OCI-LY7 (cell line): Measurements from ENCODE around the gene TAPBP. TPM values are rescaled to one million over a fixed set of nuclear protein-coding genes. Genes with fewer than 3 reads are reported as not detected.
A peak's percentile ranks its signal among the peaks of the same experiment; 100 is the strongest.
"Not testable (repeated sequence)": the region's sequence is repeated elsewhere in the genome, so short reads cannot be mapped to it uniquely, and the experiment has no call there.

Source experiments
- Bru-seq: library from RNA; stranded (reverse); fragments of 400-500 nt; gene quantifications from one replicate; lab custom pipeline; 2021; lab: Mats Ljungman, UMichigan
- BruChase-seq, 2 experiments: library from RNA; stranded (reverse); fragments of 400-500 nt; gene quantifications; one replicate each; lab custom pipeline; 2021; lab: Mats Ljungman, UMichigan
- BruUV-seq: library from RNA; stranded (reverse); fragments of 400-500 nt; replicated peaks from 2 replicates; lab custom pipeline; 2021; lab: Mats Ljungman, UMichigan
- CTCF ChIA-PET: fragments of 300-600 bp; sonication (Branson Sonifier 250); formaldehyde crosslinking; loops from one replicate; lab custom pipeline; 2022; ENCODE audit warnings: antibody characterized with exemption; ENCODE audit not compliant: unreplicated experiment; lab: Charles Lee
- POLR2A ChIA-PET: fragments of 300-600 bp; sonication (Branson Sonifier 250); formaldehyde crosslinking; loops from one replicate; lab custom pipeline; 2022; ENCODE audit warnings: antibody characterized with exemption; lab: Charles Lee
- DNase-seq: peaks from one replicate; pipeline ENCODE4 v3.0.0-alpha.2; 2015; ENCODE audit warnings: low spot score
- H2AFZ ChIP-seq: fragments of 200-600 bp; sonication (generic), shearing (Covaris generic); 2 replicates; pipeline ENCODE4 v1.6.1; 2014; ENCODE audit warnings: mild to moderate bottlenecking, antibody characterized with exemption, low read length, moderate library complexity
- H3K27ac ChIP-seq: fragments of 200-600 bp; sonication (generic); 2 replicates; pipeline ENCODE4 v1.5.1; 2014; ENCODE audit warnings: mixed run types, low read depth, mild to moderate bottlenecking, moderate library complexity, low read length, inconsistent platforms; ENCODE audit not compliant: poor library complexity, severe bottlenecking
- H3K36me3 ChIP-seq: fragments of 200-600 bp; sonication (generic); 2 replicates; pipeline ENCODE4 v1.6.1; 2014; ENCODE audit warnings: mild to moderate bottlenecking, antibody characterized with exemption, low read length, moderate library complexity, mixed read lengths; ENCODE audit not compliant: insufficient read depth
- H3K4me1 ChIP-seq: fragments of 200-600 bp; sonication (generic); 2 replicates; pipeline ENCODE4 v1.5.1; 2014; ENCODE audit warnings: mild to moderate bottlenecking, low read length; ENCODE audit not compliant: insufficient read depth, poor library complexity, severe bottlenecking
- H3K4me2 ChIP-seq: fragments of 200-600 bp; sonication (generic); 2 replicates; pipeline ENCODE4 v1.6.1; 2014; ENCODE audit warnings: mild to moderate bottlenecking, low read length
- H3K4me3 ChIP-seq: fragments of 200-600 bp; sonication (generic); 2 replicates; pipeline ENCODE4 v1.5.1; 2014; ENCODE audit warnings: mild to moderate bottlenecking, low read depth, low read length; ENCODE audit not compliant: poor library complexity, severe bottlenecking
- H3K79me2 ChIP-seq: fragments of 200-600 bp; sonication (generic); 2 replicates; pipeline ENCODE4 v1.6.1; 2016; ENCODE audit warnings: low read depth, mild to moderate bottlenecking, low read length, moderate library complexity, mixed read lengths; ENCODE audit not compliant: insufficient read depth
- H3K9me2 ChIP-seq: fragments of 200-600 bp; sonication (generic); 2 replicates; pipeline ENCODE4 v1.6.1; 2016; ENCODE audit warnings: mild to moderate bottlenecking, low read length, mixed read lengths; ENCODE audit not compliant: insufficient read depth
- H3K9me3 ChIP-seq: fragments of 200-600 bp; sonication (generic); 2 replicates; pipeline ENCODE4 v1.6.1; 2014; ENCODE audit warnings: mild to moderate bottlenecking, mixed run types, low read length, mixed read lengths
- H4K20me1 ChIP-seq: fragments of 200-600 bp; sonication (generic); 2 replicates; pipeline ENCODE4 v1.6.1; 2014; ENCODE audit warnings: mild to moderate bottlenecking, antibody characterized with exemption, low read length, moderate library complexity, mixed read lengths; ENCODE audit not compliant: insufficient read depth
- EZH2phosphoT487 ChIP-seq: fragments of 200-600 bp; sonication (generic); IDR thresholded peaks from 2 replicates; pipeline ENCODE4 v1.6.1; 2018; ENCODE audit warnings: low read depth, borderline replicate concordance, mild to moderate bottlenecking, mixed run types, antibody characterized with exemption, low read length, moderate library complexity, mixed read lengths
- intact Hi-C: fragments of 100-400 bp; cut with micrococcal nuclease; formaldehyde crosslinking; loops from one replicate; pipeline ENCODE4 v1.10.0; 2022; ENCODE audit not compliant: unreplicated experiment
- long read RNA-seq: library from polyadenylated mRNA; stranded (forward); transcript quantifications from one replicate; pipeline ENCODE4 v2.0.0, GENCODE V29; 2022
- total RNA-seq, 2 experiments: library from RNA; depleted of rRNA in 1 of 2; stranded (reverse); fragments of >200 nt in 1 of 2; shearing (Covaris generic) in 1 of 2; gene quantifications; 2 replicates each; pipeline ENCODE4 v1.2.3, GENCODE V29; 2014 to 2022
- TF ChIP-seq, protein P1 (sequence below): fragments of 200-600 bp; sonication (generic); conservative IDR thresholded peaks from 2 replicates; pipeline ENCODE4 v1.5.1; 2014; ENCODE audit warnings: mild to moderate bottlenecking, antibody characterized with exemption, low read length, moderate library complexity, mixed read lengths

Gene TAPBP
- total RNA-seq (2014; rRNA removed; shearing (Covaris generic)) (73.6 and 106 TPM in 2 replicates), total RNA-seq (2022) (148 and 150 TPM in 2 replicates), Bru-seq, nascent RNA (percentile 88 among the genes with signal in this experiment), BruChase-seq, experiment 1, labeled RNA remaining after a 6-hour chase (percentile 98 among the genes with signal in this experiment), BruChase-seq, experiment 2, labeled RNA remaining after a 2-hour chase (percentile 95 among the genes with signal in this experiment)
- long read RNA-seq, transcript TAPBP-234 (8 exons, 3,759 nt), result major isoform, 510 of 631 reads
- long read RNA-seq, transcript TAPBP-241 (7 exons, 1,299 nt), result minor isoform, 7 of 631 reads
- long read RNA-seq, partial matches to known transcripts, result 95 of 631 reads
- long read RNA-seq, other reads (novel, unspliced or antisense), result 17 of 631 reads

DNA sequence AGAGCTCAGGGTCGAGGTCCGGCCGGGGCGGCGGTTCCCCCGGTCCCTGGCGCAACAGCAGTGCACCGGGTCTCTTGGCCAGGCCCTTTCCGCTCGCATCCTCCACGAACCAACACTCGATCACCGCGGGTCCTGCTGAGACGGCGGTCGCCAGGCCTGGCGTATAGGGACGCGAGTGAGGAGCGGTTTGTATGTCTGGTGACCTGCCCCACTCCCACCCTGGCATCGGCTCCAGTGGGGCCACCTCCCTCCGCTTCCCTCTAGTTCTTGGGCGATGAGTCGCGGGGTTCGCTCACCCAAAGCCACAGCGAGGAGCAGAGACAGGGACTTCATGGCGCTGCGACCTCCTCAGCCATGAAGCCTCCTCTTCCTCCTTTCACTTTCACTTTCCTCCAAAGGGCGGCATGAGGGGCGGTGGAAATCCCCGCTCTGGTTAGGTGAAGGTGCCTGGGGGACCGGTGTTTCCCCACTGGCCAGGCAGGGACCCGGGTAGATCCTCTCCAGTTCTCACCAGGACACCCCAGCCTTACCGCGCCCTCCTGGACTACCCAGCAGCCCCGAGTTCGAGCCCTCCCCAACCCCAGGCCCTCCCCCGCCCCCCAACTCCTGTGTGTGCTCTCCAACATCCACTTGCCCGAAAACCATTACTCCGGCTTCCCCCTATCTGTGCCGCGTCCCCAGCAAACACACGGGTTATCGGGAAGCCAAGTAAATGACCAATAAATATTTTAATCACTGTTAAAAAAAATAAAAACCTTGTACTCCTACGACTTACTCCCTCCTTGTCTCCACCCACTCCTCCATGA, at the start of gene TAPBP:
TAPBP (minus strand) TSS at position 370 of the 806 bp plus-strand sequence; CDS start at position 333, 37 bp downstream.
- H3K79me2 ChIP-seq, result peaks cover 50% of the 10 kb centered on the region
- DNase-seq, result peak; percentile 84
- peak within 1 kb of the TSS; percentile 84 for H3K4me3 ChIP-seq
- TF ChIP-seq, protein P1, sequence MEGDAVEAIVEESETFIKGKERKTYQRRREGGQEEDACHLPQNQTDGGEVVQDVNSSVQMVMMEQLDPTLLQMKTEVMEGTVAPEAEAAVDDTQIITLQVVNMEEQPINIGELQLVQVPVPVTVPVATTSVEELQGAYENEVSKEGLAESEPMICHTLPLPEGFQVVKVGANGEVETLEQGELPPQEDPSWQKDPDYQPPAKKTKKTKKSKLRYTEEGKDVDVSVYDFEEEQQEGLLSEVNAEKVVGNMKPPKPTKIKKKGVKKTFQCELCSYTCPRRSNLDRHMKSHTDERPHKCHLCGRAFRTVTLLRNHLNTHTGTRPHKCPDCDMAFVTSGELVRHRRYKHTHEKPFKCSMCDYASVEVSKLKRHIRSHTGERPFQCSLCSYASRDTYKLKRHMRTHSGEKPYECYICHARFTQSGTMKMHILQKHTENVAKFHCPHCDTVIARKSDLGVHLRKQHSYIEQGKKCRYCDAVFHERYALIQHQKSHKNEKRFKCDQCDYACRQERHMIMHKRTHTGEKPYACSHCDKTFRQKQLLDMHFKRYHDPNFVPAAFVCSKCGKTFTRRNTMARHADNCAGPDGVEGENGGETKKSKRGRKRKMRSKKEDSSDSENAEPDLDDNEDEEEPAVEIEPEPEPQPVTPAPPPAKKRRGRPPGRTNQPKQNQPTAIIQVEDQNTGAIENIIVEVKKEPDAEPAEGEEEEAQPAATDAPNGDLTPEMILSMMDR, result no peak; the same call in 1 of the 2 replicates
- TF ChIP-seq EZH2phosphoT487, result no peak
- H3K9me2 ChIP-seq, result no peaks in the 10 kb centered on the region
- no peaks in the 10 kb centered on the region for H3K9me3 ChIP-seq
- ChIA-PET CTCF (no interaction called here), POLR2A (interaction anchor here (0.6 to 2.0 kb wide), 4 partner anchors 11 to 78 kb away, joined by 3 to 11 read pairs (median 5); partner anchors contain the start of genes KIFC1, RPS18 and VPS52)
- peak within 1 kb of the TSS; percentile 27; the same call in 1 of the 2 replicates for H2AFZ ChIP-seq
- H3K4me2 ChIP-seq, result peak within 1 kb of the TSS; percentile 79
- H3K27ac ChIP-seq, result peak within 1 kb of the TSS; percentile 94
- peaks cover 38% of the 10 kb centered on the region for H3K4me1 ChIP-seq
- TSS peak; percentile 65 for BruUV-seq
- intact Hi-C loops, result loop anchor here (1.0 to 5.0 kb wide), 3 partner anchors 15 to 98 kb away; partner anchors contain the start of gene PHF1
- peaks cover 7% of the 10 kb centered on the region; the same call in 1 of the 2 replicates for H4K20me1 ChIP-seq
- peaks cover 42% of the 10 kb centered on the region for H3K36me3 ChIP-seq

DNA sequence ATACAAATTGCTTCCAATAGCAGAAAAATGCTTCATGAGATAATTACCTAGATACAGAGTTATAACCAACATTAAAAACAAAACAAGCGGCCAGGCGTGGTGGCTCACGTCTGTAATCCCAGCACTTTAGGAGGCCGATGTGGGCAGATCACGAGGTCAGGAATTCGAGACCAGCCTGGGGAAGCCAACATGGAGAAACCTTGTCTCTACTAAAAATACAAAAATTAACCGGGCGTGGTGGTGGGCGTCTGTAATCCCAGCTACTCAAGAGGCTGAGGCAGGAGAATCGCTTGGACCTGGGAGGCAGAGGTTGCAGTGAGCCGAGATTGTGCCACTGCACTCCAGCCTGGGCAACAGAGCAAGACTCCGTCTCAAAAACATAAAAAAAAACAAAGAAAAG, 49.6 kb upstream of the TAPBP start:
- BruUV-seq, H4K20me1 ChIP-seq, H3K9me2 ChIP-seq, intact Hi-C loops, H3K27ac ChIP-seq, H3K79me2 ChIP-seq, H3K4me1 ChIP-seq, CTCF ChIA-PET, H3K4me2 ChIP-seq, H3K36me3 ChIP-seq, H3K4me3 ChIP-seq, DNase-seq, H3K9me3 ChIP-seq, H2AFZ ChIP-seq: not testable (repeated sequence)
- POLR2A ChIA-PET, result interaction anchor here (0.8 kb wide), 1 partner anchor 11 kb away, joined by 3 read pairs; no protein-coding TSS in a partner anchor

DNA sequence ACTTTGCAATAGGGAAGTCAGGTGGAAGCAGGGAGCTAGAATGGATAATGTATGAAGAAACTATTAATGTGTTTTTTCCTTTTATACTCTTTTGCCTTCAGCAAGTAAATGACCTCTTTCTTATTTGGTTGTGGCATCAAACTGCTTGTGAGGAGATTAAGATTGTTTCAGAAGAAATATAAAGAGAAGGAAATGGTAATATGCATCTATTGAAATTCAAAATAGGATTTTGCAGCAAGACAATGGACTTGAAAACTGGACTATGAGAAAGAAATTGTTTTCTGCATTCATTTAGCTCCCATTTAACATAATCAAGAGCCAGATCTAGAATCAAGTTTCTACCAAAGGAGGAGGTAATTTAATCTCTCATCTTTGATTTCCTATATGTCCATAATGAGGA, 45.5 kb upstream of the TAPBP start:
- H2AFZ ChIP-seq, result no peak overlapping the region

DNA sequence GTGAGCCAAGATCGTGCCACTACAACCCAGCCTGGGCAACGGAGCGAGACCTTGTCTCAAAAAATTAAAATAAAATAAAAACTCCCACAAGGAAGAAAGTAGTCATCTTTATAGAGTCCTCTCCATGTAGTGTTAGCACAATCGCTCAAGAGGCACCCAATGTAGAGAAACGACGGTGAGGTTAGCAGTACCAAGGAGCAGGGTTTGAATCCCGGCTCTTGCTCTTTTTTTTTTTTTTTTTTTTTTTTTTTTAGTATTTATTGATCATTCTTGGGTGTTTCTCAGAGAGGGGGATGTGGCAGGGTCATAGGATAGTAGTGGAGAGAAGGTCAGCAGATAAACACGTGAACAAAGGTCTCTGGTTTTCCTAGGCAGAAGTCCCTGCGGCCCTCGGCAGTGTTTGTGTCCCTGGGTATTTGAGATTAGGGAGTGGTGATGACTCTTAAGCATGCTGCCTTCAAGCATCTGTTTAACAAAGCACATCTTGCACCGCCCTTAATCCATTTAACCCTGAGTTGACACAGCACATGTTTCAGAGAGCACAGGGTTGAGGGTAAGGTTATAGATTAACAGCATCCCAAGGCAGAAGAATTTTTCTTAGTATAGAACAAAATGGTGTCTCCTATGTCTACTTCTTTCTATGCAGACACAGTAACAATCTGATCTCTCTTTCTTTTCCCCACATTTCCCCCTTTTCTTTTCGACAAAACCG, 43.4 kb upstream of the TAPBP start:
- H4K20me1 ChIP-seq, H3K27ac ChIP-seq, intact Hi-C loops, H3K9me3 ChIP-seq, H3K36me3 ChIP-seq, BruUV-seq, H3K9me2 ChIP-seq, DNase-seq, H2AFZ ChIP-seq, H3K79me2 ChIP-seq, H3K4me1 ChIP-seq, CTCF ChIA-PET, H3K4me2 ChIP-seq, H3K4me3 ChIP-seq: not testable (repeated sequence)
- POLR2A ChIA-PET, result interaction anchor here (0.5 to 0.7 kb wide), 2 partner anchors 13 to 16 kb away, joined by 3 read pairs; no protein-coding TSS in a partner anchor

More for the DNA sequence above, 45.5 kb upstream of the TAPBP start:
- TF ChIP-seq, protein P1, result no peak
- TF ChIP-seq EZH2phosphoT487, result no peak
- no TSS peak for BruUV-seq
- POLR2A ChIA-PET, result no interaction called here
- Histone ChIP-seq H3K27ac (no peak overlapping the region), H3K36me3 (no peaks in the 10 kb centered on the region), H3K4me1 (peaks cover 2% of the 10 kb centered on the region), H4K20me1 (no peaks in the 10 kb centered on the region), H3K9me2 (no peaks in the 10 kb centered on the region), H3K79me2 (no peaks in the 10 kb centered on the region), H3K9me3 (no peaks in the 10 kb centered on the region), H3K4me3 (no peak overlapping the region), H3K4me2 (no peak overlapping the region)
- DNase-seq, result no peak
- intact Hi-C loops, result no loop called here
- CTCF ChIA-PET, result no interaction called here
